Ureter (tissue), 1 donor: ENCODE results near the gene CEPT1. TPM values are rescaled to one million over a fixed set of nuclear protein-coding genes. Genes with fewer than 3 reads are reported as not detected.

Experiments used
- DNase-seq: peaks from one replicate; pipeline ENCODE4 v3.0.0-alpha.2; 2020; ENCODE audit warnings: low spot score
- total RNA-seq: library from RNA; stranded (reverse); gene quantifications from one replicate; pipeline ENCODE4 v1.2.4, GENCODE V29; 2023
- donor health status: DM: yes; HTN: yes; CAD: no.

CEPT1 gene
- total RNA-seq, 1 donor from 2014 or later, result 43.3 TPM

DNA sequence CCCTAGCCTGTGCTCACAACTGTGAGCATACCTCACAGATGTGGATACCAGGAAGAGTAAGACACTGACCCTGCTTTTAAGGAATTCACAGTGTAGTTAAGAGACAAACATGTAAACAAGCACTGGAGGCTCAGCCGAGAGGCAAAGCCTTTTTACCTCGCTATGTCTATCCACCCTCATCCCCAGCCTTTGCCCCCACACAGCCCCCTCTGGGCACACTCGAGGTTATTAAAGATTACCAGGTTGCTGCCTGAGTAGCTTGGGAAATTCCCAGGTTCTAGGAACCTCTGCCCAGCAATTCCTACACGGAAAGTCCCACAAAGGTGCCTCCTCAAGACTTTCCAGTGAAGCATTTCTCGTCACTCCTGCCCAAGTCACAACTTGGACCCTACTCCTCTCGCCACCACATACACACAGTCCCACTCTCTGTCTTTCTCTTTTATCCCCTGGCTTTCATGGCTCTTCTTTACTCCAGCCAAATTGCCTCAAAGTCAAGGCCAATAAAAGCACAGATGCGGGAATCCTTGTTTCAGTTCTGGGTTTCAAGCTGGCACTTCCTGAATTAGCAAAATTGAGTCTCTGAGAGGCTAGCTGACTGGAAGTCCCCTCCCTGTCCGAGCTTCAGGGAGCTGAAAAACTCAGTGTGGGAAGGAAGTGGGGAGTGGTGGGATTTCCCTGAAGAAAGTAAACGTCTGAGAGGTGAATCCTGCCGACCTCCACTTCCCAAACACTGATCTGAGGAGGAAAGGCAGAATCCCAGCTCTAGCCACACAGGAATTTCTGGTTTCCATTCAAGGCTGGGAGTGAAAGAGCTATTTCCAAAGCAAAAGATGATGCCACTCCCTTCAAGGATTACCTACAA, 52.9 kb downstream of the CEPT1 start:
- DNase-seq, result no peak

DNA sequence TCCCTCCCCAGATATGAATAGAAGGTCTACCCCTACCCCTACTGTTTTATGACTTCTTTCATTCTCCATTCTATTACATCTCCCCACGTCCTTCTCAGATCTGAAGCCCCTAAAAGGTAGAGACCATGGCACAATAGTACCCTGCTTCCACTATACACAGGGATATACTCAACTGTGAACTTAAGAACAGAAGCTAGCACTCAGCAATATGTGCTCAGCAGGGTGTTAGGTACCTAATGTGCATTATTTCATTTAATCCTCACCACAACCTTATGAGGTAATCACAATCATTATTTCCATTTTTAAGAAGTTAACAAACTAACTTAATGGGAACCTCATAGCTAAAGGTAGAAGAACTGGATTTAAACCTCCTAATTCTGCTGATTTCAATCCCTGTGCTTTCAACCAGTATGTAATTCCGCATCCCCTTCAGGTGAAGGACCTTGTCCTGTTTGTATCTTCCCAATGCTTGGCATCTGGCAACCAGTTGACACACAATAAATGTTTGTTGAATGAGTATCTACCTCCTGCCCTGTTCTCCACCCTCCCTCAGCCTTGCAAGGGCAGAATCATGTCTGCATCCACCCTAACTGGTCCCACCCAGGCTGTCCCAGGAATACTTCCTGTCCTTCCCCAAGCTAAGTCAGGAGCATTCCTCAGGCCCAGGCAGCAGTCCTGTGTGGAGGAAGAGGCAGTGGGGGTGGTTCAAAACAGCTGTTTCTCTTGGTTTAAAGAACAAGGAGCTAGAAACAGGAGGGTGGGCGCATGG, 53.9 kb downstream of the CEPT1 start:
- DNase-seq, result no peak

DNA sequence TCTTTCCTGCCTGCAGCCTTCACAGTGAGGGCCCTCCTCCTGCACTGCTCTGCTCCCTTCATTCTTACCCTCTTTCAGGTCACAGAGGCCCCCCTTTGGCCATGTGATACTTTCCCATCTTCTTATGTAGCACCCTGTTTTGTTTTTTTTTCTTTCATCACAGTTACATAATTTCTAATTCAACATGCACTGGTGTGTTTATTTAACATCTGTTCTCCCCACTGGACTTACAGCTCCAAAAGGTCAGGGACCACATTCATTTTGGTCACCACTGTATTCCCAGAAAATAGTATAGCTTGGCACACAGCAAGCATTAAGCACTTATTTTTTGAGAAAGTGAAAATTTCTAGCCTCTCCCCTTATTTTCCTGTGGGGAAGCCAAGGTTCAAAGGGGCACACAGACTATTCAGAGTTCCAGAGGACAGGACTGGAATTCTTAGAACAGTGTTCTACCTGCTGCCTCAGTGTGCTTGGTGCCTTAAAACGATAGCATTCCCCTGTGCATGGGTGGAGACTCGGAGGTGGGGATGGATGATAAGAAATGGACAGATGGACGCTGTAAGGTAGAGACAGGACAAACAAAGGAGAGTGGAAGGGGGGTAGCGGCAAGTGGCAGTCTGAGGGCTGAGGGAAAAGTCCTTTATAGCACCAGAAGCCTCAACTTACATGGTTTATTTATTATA, 55.1 kb downstream of the CEPT1 start:
- no peak for DNase-seq

DNA sequence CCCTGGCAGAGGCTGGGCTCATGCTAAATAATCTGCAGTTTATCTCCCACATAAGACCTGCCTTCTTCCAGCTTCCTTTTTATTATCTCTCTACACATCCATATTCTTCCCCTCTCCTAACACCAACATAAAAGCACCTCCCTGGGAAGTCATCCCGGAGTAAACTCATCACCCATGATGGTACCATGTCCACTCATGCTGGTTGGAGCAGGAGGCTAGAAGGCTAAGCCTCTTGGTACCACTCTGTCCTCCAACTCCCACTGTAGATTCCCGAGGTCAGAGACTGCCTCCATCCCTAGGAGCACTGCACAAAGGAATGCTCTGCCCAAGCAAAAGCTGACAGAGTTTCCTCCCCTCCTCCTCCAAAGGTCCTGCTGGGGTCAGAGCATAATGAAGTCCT, 56.2 kb downstream of the CEPT1 start:
- no peak for DNase-seq

DNA sequence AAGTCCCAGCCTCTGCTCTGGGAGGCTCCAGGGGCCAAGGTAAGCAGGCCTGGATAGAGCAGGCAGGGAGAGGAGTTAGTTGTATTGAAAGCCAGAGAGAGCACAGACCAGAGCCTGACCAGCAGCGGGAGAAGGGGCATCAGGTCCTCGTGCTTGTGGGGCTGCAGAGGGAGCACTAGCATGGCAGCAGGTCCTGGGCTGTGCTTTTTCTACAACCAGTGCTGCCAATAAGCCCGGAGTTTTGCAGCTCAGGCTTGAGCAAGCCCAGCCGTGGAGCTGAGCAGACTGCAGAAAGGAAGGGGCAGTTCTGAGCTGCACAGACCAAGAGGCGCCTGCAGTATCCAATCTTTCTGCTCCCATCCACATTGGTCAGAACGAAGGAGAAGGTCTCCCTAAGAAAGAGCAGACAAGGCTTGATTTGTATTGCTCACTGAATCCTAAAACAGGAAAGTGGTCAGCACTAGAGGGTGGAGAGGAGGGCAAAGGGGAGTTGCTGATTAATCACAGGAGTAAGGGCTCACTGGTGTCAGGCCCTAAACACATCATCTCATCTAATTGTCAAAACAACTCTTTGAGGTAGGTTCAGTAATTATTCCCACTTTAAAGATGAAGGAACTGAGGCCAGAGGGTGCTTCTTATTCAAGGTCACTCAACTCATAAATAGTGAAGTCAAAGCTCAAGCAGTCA, 57.7 kb downstream of the CEPT1 start:
- no peak for DNase-seq

DNA sequence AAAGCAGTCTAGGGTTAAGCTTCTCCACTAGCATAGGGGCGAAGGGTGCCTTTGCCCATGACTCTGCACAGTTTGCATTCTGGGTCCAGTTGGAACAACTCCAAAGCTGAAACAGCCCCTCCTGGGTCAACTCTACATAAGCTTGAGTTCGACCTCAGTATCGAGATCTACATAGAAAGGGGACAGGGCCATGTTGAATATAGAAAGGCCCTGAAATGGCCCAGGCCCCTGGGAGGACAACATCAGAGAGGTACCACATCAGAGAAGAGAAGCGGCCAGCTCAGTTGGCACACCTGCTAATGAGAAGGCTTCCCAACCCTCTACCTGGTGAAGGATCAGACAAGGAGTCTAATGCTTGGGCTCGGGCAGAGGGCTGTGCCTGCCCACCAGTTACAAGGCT, 58.8 kb downstream of the CEPT1 start:
- DNase-seq, result no peak

DNA sequence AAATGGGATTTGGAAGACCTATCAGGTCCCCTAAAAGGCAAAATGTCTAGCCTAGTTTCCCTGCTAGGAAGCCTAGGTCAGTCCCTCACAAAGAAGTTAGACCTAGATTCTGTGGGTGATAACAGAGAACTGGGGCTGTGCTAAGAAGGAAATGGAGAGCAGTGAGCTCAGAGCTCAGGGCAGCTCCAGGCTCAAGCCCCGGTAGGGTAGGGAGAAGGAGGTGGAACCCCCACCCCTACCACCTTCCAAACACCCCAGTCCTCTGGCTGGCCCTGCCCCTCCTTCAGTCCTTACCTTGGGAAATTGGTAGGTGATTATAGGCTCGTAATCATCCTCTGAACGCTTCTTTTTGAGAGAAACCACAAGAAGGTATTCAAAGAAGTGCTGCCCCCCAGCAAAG, 59.3 kb downstream of the CEPT1 start:
- DNase-seq, result no peak

DNA sequence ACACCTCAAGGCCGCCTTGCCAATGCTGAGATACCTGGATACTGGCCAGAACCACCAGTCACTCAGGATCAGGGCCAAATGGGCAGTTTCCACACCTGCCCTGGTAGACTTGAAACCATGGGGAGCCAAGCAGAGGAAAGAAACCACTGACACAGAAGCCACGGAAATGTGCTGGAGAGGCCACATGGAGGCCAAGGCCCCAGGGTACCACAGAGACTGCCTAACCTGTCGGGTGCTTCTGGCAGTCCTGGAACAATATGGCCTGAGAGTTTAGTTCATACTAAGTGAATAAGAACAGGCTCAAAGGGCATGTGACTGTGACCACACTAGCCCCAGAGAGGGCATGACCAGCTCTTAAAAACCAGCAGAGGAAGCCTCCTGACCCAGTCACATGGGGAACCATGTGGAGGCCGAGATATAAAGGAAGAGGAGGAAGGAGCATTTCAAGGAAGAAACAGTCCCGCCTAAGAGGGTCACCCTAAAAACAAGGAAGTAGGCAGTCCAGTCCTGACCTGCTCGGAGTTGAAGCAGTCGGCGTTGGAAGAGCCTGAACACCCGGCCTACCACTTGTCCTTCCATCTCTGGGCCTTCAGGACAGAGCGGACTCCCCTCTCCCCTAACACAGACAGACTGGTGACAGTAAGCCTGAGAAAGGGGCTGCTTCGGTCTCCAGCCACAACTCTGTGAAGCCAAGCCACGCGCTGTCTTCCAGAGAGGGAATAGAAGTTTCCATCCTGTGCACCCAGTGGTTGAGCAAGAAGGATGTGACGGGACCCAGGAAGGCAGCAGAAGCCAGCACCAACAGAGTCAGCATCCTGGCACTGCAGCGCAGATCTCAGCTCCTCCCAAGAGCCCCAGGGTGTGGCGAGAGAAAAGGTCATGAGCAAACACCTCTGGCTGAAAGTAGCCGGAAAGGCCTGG, 60.1 kb downstream of the CEPT1 start, which contains the start of gene DENND2D:
Gene DENND2D, minus strand, starts transcription at position 766 of the 921 bp plus-strand sequence. Its CDS starts 187 bp downstream, at position 579.
- DNase-seq, result peak; percentile 74

DNA sequence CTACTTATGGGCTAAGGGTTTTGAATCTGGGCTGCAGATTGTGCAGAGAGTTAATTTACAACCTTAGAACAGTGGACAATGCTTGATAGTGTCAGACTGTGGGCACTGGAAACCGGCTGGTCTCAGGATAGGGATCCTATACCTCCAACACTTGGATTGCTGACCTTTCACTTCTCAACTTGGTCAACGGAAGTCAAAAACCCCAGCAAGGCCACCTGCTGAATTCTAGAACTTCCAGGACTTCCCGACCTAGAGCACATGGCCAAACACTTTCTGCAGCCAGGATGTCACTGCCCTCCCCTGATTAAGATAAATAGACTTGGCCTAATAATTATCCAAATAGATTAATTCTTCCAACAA, 60.8 kb downstream of the CEPT1 start:
- no peak for DNase-seq

DNA sequence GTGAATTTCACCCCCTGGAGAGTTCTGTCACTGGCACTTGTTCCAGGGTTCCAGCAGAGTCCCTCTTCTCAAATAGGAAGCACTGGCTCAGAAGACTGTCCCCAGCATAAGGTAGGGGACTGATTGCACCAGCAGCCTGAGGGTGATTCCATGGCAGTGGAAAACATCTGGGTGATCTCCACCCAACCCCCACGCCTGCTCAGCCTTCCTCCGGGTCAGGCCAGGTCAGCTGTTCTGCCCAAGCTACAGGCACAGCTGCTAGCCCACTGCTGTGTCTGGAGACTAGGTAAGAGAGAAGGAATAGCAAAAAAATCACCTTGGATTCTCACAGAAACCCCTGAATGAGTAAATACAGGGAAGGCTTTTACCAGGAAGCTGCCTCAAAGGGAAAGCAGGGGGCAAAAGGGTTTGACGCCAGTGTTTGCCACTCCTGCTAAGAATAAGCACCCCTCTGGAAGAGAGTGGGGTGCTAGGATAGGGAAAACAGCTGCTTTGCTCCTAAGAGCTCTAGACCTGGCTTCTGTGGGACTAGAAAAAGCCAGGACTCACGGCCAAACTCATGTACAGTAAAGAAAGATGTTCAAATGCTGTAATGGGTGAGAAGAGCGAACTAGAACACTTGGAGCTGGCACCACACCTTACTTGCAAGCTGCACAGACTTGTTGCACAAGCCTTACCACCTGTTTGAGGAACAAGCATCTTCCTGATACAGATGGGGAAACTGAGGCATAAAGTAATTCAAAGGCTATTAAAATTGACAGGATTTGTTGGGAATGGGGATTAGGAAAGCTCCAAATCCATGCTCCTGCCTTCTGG, 61.5 kb downstream of the CEPT1 start:
- no peak for DNase-seq

DNA sequence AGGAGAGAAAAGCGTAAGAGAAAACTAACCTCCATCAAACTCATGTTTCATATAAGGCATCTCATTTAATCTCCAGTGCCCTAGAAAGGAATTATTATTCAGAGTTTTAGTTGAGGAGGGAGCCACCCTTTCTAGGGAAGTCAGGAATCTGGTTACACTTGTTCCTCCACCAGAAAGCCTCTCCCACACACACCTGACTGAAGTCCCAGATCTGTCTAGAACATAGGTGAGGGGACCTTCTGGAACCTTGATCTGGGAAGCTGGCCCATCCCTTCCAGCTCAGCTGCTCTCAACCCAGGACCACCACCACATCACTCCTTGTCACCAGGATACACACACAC, 62.3 kb downstream of the CEPT1 start:
- DNase-seq, result no peak

DNA sequence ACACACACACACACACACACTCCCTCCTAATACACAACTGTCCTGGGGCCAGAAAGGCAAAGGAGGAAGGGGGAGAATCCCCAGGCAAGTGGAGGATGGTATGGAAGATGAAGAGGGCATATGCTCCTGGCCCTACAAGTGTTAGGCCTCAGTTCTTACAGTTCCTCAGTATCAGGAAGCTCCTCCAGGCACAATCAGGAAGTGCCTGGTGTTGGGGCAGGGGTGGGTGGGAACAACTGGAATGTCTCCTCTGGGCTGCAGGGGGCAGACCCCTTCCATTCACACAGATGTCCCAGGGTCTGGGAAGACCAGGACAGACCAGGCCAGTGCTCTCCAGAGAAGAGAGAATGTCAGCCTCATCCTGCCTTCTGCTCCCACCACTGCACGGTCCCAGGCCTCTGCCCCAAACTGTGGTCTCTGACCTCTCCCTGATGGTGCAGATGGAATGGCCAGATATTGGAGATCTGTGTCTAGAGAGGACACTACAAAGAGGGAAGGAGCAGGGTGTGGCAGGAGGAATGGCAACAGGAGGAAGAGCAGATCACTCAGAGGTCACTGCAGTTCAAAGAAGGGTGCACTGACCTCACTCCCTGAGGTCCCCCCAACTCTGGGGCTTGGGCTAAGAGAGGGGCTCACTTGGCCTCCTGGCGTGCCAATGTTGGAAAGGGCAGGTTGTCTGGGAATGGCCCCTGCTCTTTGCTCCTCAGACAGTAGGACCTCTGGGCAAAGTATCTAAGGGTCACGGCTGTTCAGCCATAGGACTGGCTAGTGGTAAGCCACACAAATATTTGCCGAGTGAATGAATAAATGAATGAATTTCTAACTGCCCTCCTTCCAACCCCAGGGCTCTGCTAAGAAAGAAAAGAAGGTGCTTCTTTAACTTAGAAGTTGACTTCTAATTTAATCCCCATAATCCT, 62.9 kb downstream of the CEPT1 start:
- DNase-seq, result no peak

DNA sequence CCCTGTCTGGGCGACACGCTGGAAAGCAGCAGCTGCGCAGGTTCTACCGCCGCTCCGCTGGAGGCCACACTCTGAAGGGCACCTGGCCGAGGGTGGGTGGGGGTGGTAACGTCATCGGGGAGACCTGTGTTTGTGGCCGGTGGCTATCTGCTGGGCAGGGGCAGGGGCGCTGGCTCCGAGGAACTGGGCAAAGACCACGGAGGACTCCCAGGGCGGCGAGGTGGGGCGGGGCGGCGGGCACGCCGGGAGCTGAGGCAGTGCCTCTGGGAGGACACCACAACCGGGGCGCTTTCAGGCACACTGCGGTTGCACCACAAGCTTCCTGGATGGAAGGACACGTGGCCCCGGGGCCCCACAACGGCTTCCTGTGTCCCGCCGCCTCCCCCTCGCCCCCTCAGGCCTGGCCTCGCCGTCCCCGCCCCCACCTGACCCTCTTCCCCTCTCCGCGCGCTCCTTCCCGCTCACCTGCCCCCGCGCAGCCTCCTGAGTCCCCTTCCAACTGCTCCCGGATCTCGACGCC, 63.7 kb downstream of the CEPT1 start:
- DNase-seq, result peak; percentile 90

DNA sequence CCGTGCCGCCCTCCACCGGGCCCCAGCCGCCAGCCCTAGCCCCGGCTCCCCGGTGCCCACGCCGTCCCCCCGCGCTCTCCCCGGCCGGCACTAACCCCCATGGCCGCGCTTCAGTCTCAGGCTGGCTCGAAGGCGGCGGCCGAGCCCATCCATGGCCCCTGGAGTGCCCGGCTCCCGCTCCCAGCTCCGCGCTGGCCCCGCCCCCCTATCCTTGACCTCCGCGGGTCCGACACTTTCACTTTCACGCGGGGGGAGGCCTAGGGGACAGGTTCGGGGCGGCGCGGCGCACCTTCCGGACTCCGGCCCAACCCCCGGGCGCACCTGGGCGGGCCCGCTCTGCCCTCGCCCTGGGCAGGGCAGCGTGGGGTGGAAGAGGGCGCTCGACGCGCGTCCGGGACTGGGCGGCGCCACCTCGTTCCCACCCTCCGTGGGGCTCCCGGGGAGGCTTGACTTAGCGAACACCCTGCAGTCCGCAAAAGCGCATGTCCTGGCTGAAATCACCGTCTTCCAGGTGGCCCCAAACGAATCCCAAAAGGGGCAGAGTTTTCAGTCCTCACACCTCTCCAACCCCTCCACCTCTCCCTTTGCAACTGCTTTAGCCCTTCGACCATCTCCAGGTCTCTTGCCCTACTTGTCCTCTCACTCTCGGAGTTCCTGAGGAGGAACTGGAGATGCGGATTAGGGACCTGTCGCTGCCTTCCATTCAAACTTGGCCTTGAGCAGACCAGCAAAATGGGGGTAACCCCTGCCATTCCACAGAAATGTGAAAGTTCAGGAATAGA, 64.4 kb downstream of the CEPT1 start:
- DNase-seq, result peak; percentile 83

DNA sequence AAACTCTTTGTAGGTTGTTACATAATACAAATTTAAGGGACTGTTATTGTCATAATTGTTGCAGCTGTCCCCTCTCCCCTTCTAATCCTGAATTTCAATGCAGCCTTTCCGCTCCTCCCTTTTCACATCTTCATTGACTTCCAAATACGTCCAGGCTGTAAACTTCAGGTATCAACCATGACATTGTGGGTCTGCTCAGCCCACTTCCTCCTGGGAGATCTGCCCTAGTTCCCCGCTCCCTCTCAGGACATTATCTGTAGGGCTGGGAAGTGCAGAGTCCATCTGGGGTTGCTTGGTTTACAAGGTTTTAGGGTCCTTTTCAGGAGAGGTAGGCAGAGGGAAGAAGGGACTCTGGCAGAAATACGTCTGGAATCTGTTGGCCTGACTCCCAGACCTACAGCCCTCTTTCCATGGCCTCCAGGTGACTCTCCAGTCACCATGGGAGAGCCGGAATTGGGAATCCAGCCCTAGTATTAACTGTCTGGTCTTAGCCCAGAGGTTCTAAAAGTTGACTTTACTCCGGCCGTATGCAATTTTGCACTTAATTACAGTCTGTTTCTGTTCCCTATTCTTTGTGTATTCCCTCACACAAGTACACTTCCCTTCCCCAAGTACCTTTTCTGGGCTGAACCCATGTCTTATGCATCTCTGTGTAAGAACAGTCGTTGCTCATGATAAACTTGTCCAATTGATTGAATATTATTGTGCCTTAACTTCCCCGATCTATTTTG, 65.1 kb downstream of the CEPT1 start:
- no peak for DNase-seq

DNA sequence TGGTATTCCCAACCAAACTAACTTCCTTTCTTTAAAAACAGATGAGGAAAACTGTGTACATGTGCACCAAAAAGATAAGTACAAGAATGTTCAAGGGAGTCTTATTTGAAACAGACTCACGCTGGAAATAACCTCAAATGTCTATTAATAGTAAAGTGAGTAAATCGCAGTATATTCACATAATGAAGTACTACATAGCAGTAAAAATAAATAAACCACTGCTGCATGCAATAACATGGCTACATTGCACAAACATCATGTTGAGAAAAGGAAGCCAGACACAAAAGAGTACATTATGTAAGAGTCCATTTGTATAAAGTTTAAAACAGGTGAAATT, 65.7 kb downstream of the CEPT1 start:
- DNase-seq, result no peak

DNA sequence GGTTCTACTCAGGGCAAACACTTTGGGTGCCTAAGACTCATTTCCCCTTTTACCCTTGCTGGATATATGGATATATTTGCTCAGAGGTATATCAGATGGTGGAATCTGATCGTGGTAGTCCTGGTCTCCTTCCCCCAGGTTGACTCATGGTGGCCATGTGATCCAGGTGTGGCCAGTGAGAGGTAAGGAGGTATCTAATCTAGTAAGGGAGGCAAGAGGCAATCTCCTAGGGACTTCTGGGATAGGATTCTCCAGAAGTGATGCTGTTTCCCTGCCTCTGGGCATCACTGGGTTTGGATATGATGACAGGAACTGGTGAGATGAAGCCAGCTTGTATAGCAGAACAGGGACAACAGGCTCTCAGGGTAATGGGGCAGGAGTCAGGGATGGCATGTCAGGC, 68.9 kb downstream of the CEPT1 start:
- DNase-seq, result no peak
